Pancreas (tissue), 10 donors: ENCODE data around the gene BCAR3. TPM values are rescaled to one million over a fixed set of nuclear protein-coding genes. Genes with fewer than 3 reads are reported as not detected.
A peak's percentile ranks its signal among the peaks of the same experiment; 100 is the strongest.
"Not testable (repeated sequence)": the region's sequence is repeated elsewhere in the genome, so short reads cannot be mapped to it uniquely, and the experiment has no call there.

Experiments used
- ATAC-seq, 4 donors: fragments of 200-7000 bp; cut with Tn5 transposase; one replicate each; pipeline versions ENCODE4 v1.8.0 to v1.9.1; 2020; ENCODE audit warnings: mild to moderate bottlenecking in 4 of 4, moderate library complexity in 4 of 4
- DNase-seq, 6 donors: peaks; one replicate each; pipeline ENCODE4 v3.0.0-alpha.2; 2020
- FAIRE-seq: peaks from 2 replicates; lab custom pipeline; 2012; peaks lifted over from hg19 to GRCh38; lab: Jason Lieb, UNC
- H3K27ac ChIP-seq, 4 donors: fragments of 200-600 bp; sonication (generic); 1 replicate in 3 of 4; 2 replicates in 1 of 4; pipeline versions ENCODE4 v1.5.0 to v1.8.0; 2020
- H3K27me3 ChIP-seq, 4 donors: fragments of 200-600 bp; one replicate each; pipeline ENCODE4 v1.8.0; 2021
- H3K36me3 ChIP-seq, 3 donors: fragments of 200-600 bp; sonication (generic) in 1 of 3; one replicate each; pipeline versions ENCODE4 v1.5.0 to v1.8.0; 2020 to 2021
- H3K4me1 ChIP-seq, 3 donors: fragments of 200-600 bp; one replicate each; pipeline ENCODE4 v1.8.0; 2021
- H3K4me3 ChIP-seq, 4 donors: fragments of 200-600 bp; sonication (generic) in 2 of 4; one replicate each; pipeline versions ENCODE4 v1.5.0 to v1.8.0; 2020 to 2021
- H3K9me3 ChIP-seq, 4 donors: fragments of 200-600 bp; one replicate each; pipeline ENCODE4 v1.8.0; 2021
- WGBS, 2 donors: extraction: QIAGEN DNeasy Blood & Tissue Kit; methylation state at CpG; one replicate each; pipeline ENCODE4 v1.1.7; 2013; 5-methylcytosine and 5-hydroxymethylcytosine counted together
- intact Hi-C, 3 donors: fragments of 100-400 bp; cut with DNase I; formaldehyde crosslinking; loops; one replicate each; pipeline versions ENCODE4 v1.11.1 to v1.14.2; 2022
- polyA plus RNA-seq, 2 donors: library from polyadenylated mRNA; stranded (reverse); fragments of 200-250 nt; gene quantifications; one replicate each; pipeline ENCODE4 v1.2.3, GENCODE V29; 2013
- total RNA-seq, 6 donors: library from RNA; stranded (reverse); fragmentation: NEBNext Ultra II Directional in 4 of 6; extraction: Animal tissue kit (Norgen Biotek cat#: 25700) in 4 of 6; gene quantifications; one replicate each; pipeline versions ENCODE4 v1.2.1 to v1.2.4, GENCODE V29; 2021 to 2023
- TF ChIP-seq, protein P1 (sequence below), 4 donors: fragments of 200-600 bp; sonication (generic) in 3 of 4; IDR thresholded peaks; one replicate each; pipeline versions ENCODE4 v1.5.0 to v1.8.0; 2021; ENCODE audit warnings: antibody characterized with exemption in 4 of 4
- donor health status: healthy with polysubstance abuse.
- donor health status: DM: no; HTN: no; CAD: no; lungs with moderate emphysema.
- donor health status: DM: no; HTN: no; CAD: no.
- donor health status: control.
- donor health status: control.
- donor health status: Bipolar disorder and iron deficiency.
- donor health status: DM: yes; HTN: yes; CAD: no.
- donor health status: DM: no; HTN: no; CAD: no.
- donor health status: DM: no; HTN: no; CAD: no.
- donor health status: DM: yes; HTN: yes; CAD: no.

Gene BCAR3
- total and polyA plus RNA-seq, 8 donors: 2.4 to 8.2 (median 4.9) TPM

- 82 to 83% methylated on average over 7 of the region's 7 CpGs for WGBS, 2 donors
- TF ChIP-seq, protein P1, sequence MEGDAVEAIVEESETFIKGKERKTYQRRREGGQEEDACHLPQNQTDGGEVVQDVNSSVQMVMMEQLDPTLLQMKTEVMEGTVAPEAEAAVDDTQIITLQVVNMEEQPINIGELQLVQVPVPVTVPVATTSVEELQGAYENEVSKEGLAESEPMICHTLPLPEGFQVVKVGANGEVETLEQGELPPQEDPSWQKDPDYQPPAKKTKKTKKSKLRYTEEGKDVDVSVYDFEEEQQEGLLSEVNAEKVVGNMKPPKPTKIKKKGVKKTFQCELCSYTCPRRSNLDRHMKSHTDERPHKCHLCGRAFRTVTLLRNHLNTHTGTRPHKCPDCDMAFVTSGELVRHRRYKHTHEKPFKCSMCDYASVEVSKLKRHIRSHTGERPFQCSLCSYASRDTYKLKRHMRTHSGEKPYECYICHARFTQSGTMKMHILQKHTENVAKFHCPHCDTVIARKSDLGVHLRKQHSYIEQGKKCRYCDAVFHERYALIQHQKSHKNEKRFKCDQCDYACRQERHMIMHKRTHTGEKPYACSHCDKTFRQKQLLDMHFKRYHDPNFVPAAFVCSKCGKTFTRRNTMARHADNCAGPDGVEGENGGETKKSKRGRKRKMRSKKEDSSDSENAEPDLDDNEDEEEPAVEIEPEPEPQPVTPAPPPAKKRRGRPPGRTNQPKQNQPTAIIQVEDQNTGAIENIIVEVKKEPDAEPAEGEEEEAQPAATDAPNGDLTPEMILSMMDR (IDR thresholded peaks at IDR 0.05): no peak
- no peaks in the 10 kb centered on the region for H3K36me3 ChIP-seq
- no peaks in the 10 kb centered on the region for H3K9me3 ChIP-seq
- no peaks in the 10 kb centered on the region for H3K27me3 ChIP-seq
- no peak overlapping the region for H3K27ac ChIP-seq
- DNase-seq (no peak), FAIRE-seq (no peak), ATAC-seq (peak in 2 of 4 donors; percentile 23 to 37)
- no peaks in the 10 kb centered on the region for H3K4me1 ChIP-seq
- no peak overlapping the region for H3K4me3 ChIP-seq
- intact Hi-C loops: no loop called here
These were observed 19.7 kb downstream of the BCAR3 start for GRCh38 chr1:93661829-93662474.

GRCh38 chr1:93661341-93661740, 20.3 kb downstream of the BCAR3 start:
- H3K9me3 ChIP-seq, H3K4me3 ChIP-seq, H3K4me1 ChIP-seq, ATAC-seq, H3K36me3 ChIP-seq, DNase-seq, FAIRE-seq, intact Hi-C loops, H3K27me3 ChIP-seq, H3K27ac ChIP-seq: not testable (repeated sequence)
- 91 to 95% methylated on average over 9 of the region's 9 CpGs for WGBS, 2 donors

GRCh38 chr1:93659822-93660503, 21.7 kb downstream of the BCAR3 start:
- H3K27ac ChIP-seq: no peak overlapping the region
- H3K27me3 ChIP-seq: no peaks in the 10 kb centered on the region
- H3K4me1 ChIP-seq: no peaks in the 10 kb centered on the region
- ATAC-seq (no peak), DNase-seq (no peak), FAIRE-seq (no peak)
- intact Hi-C loops: no loop called here
- H3K4me3 ChIP-seq: no peak overlapping the region
- TF ChIP-seq, protein P1 (IDR thresholded peaks at IDR 0.05): no peak
- no peaks in the 10 kb centered on the region for H3K36me3 ChIP-seq
- H3K9me3 ChIP-seq: no peaks in the 10 kb centered on the region
- WGBS, 2 donors: 83% methylated on average over 9 of the region's 9 CpGs

- Histone ChIP-seq H3K4me1 (no peaks in the 10 kb centered on the region), H3K36me3 (no peaks in the 10 kb centered on the region), H3K27ac (no peak overlapping the region), H3K4me3 (no peak overlapping the region), H3K9me3 (no peaks in the 10 kb centered on the region), H3K27me3 (no peaks in the 10 kb centered on the region)
- intact Hi-C loops: no loop called here
- ATAC-seq (no peak), FAIRE-seq (no peak), DNase-seq (no peak)
- 94 to 97% methylated on average over 5 of the region's 5 CpGs for WGBS, 2 donors
- TF ChIP-seq, protein P1 (IDR thresholded peaks at IDR 0.05): no peak
These were observed 23.4 kb downstream of the BCAR3 start for GRCh38 chr1:93658188-93658587.

DNA sequence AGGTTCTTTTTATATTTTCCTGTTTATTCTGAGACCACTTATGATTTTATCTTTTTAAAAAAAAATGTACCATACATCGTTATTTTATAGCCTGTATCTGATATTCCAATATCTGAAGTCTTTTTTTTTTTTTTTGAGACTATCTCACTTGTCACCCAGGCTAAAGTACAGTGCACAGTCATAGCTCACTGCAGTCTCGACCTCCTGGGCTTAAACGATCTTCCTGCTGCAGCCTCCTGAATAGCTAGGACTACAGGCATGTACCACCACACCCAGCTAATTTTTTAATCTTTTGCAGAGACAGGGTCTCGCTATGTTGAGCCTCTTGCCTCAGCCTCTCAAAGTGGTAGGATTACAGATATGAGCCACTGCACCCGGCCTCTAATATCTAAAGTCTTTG, 25.1 kb downstream of the BCAR3 start:
- WGBS, 2 donors: 82 to 88% methylated on average over 5 of the region's 5 CpGs
- FAIRE-seq: no peak
- H3K9me3 ChIP-seq: no peaks in the 10 kb centered on the region

More for the DNA sequence above, 25.1 kb downstream of the BCAR3 start:
- TF ChIP-seq, protein P1 (IDR thresholded peaks at IDR 0.05): no peak
- DNase-seq (no peak), ATAC-seq (no peak)
- Histone ChIP-seq H3K4me1 (peaks cover 0 to 4% (median 0%) of the 10 kb centered on the region in 3 donors), H3K27me3 (no peaks in the 10 kb centered on the region), H3K27ac (no peak overlapping the region), H3K36me3 (no peaks in the 10 kb centered on the region), H3K4me3 (no peak overlapping the region)
- intact Hi-C loops: no loop called here
